ENCODE data around the gene CMTR1. TPM values are rescaled to one million over a fixed set of nuclear protein-coding genes. Genes with fewer than 3 reads are reported as not detected.

CMTR1 gene
- total RNA-seq, 1 experiment from 2014 or later: 28.7 TPM

- H2AFZ ChIP-seq (ENCODE audit: low read depth, low read length, poor library complexity, severe bottlenecking): no peak overlapping the region
- no peaks in the 10 kb centered on the region for H3K27me3 ChIP-seq (ENCODE audit: insufficient read depth, low read length)
- no peaks in the 10 kb centered on the region for H3K9me3 ChIP-seq (ENCODE audit: control insufficient read depth in 1 of 2, insufficient read depth in 1 of 2, low read depth in 1 of 2, low read length in 2 of 2)
- H3K9me2 ChIP-seq (ENCODE audit: insufficient read depth): no peaks in the 10 kb centered on the region
- ATAC-seq (no peak), DNase-seq (ENCODE audit: low read depth, low spot score) (no peak)
- H3K4me1 ChIP-seq (ENCODE audit: control insufficient read depth in 1 of 2, insufficient read depth in 2 of 2, low read length in 2 of 2): no peaks in the 10 kb centered on the region
- H3K36me3 ChIP-seq (ENCODE audit: control insufficient read depth in 1 of 2, insufficient read depth in 2 of 2, low read length in 2 of 2): peaks cover 15 to 25% of the 10 kb centered on the region in 2 experiments; a peak in 3 of 4 replicates
- intact Hi-C loops (cut with micrococcal nuclease): no loop called here
- ChIA-PET RAD21 (ENCODE audit: low non-redundant PET in 1 of 2, low total read pairs in 2 of 2, uncharacterized antibody in 2 of 2, unreplicated experiment in 2 of 2) (no interaction called here), POLR2A (no interaction called here), CTCF (no interaction called here)
- no peaks in the 10 kb centered on the region for H4K20me1 ChIP-seq (ENCODE audit: insufficient read depth)
- H3K9ac ChIP-seq (ENCODE audit: low read length): no peak overlapping the region
- H3K4me2 ChIP-seq (ENCODE audit: low read length): no peak overlapping the region
- H3K4me3 ChIP-seq (replicated peaks in 1 of 2; ENCODE audit: low read depth in 1 of 2, low read length in 2 of 2): no peak overlapping the region
- TF ChIP-seq CTCF (IDR thresholded peaks at IDR 0.05 in 2 of 3, conservative IDR thresholded peaks at IDR 0.05 in 1 of 3; ENCODE audit: borderline replicate concordance in 1 of 3, insufficient read depth in 1 of 3, low read depth in 2 of 3, low read length in 2 of 3): no peak
- no peak for TF ChIP-seq SRF (IDR thresholded peaks at IDR 0.05; ENCODE audit: low read depth)
- TF ChIP-seq ELF1 (IDR thresholded peaks at IDR 0.05; ENCODE audit: borderline replicate concordance, low read depth): no peak
- no peak for TF ChIP-seq RAD21 (IDR thresholded peaks at IDR 0.05; ENCODE audit: low read depth)
- no peak for TF ChIP-seq JUND (IDR thresholded peaks at IDR 0.05)
- TF ChIP-seq REST (IDR thresholded peaks at IDR 0.05; ENCODE audit: low read depth): no peak
- no peak for TF ChIP-seq ZBTB33 (IDR thresholded peaks at IDR 0.05; ENCODE audit: extremely low read depth, insufficient replicate concordance, low read length)
- BruUV-seq (replicated peaks): no TSS peak
- H3K27ac ChIP-seq (ENCODE audit: low read depth, low read length): no peak overlapping the region
- no peaks in the 10 kb centered on the region for H3K79me2 ChIP-seq (ENCODE audit: insufficient read depth, low read length)
Observed at GRCh38 chr6:37473364-37474095, 40.5 kb downstream of the CMTR1 start.

Data from HCT116 (cell line).